HG03342 (cell line): Measurements from ENCODE around the gene ATXN1.
A peak's percentile ranks its signal among the peaks of the same experiment; 100 is the strongest.

Experiments used
- ATAC-seq: cut with Tn5 transposase; IDR thresholded peaks from one replicate; pipeline ENCODE4 v1.9.1; 2021; ENCODE audit warnings: mild to moderate bottlenecking, moderate library complexity; ENCODE audit not compliant: unreplicated experiment

ATXN1 gene

GRCh38 chr6:16591396-16592222 lies 169.7 kb downstream of the ATXN1 start:
- peak; percentile 77 for ATAC-seq

- ATAC-seq = no peak
These were observed 175.5 kb downstream of the ATXN1 start for GRCh38 chr6:16585805-16586204.

- ATAC-seq = no peak
These were observed 178.0 kb downstream of the ATXN1 start for GRCh38 chr6:16583144-16583762.

- no peak for ATAC-seq
These were observed 178.7 kb downstream of the ATXN1 start for GRCh38 chr6:16582446-16583143.

- no peak for ATAC-seq
These were observed 182.5 kb downstream of the ATXN1 start for GRCh38 chr6:16578695-16579285.

GRCh38 chr6:16576451-16577368 lies 184.6 kb downstream of the ATXN1 start:
- peak; percentile 80 for ATAC-seq

- no peak for ATAC-seq
These were observed 185.6 kb downstream of the ATXN1 start for GRCh38 chr6:16575655-16576054.

- ATAC-seq = no peak
These were observed 188.3 kb downstream of the ATXN1 start for GRCh38 chr6:16572943-16573342.

- no peak for ATAC-seq
These were observed 188.9 kb downstream of the ATXN1 start for GRCh38 chr6:16572317-16572716.

GRCh38 chr6:16570946-16571345 lies 190.3 kb downstream of the ATXN1 start:
- no peak for ATAC-seq

GRCh38 chr6:16570221-16570553 lies 191.1 kb downstream of the ATXN1 start:
- no peak for ATAC-seq

- no peak for ATAC-seq
These were observed 193.1 kb downstream of the ATXN1 start for GRCh38 chr6:16568128-16568527.

- ATAC-seq = no peak
These were observed 194.2 kb downstream of the ATXN1 start for GRCh38 chr6:16567071-16567470.

GRCh38 chr6:16564436-16564835 lies 196.8 kb downstream of the ATXN1 start:
- ATAC-seq = no peak

GRCh38 chr6:16563628-16564240 lies 197.5 kb downstream of the ATXN1 start:
- no peak for ATAC-seq

- no peak for ATAC-seq
These were observed 198.8 kb downstream of the ATXN1 start for GRCh38 chr6:16562498-16562897.

- no peak for ATAC-seq
These were observed 202.2 kb downstream of the ATXN1 start for GRCh38 chr6:16559071-16559470.

GRCh38 chr6:16555550-16555949 lies 205.7 kb downstream of the ATXN1 start:
- ATAC-seq = no peak

- ATAC-seq = no peak
These were observed 207.7 kb downstream of the ATXN1 start for GRCh38 chr6:16553531-16553930.

- no peak for ATAC-seq
These were observed 209.8 kb downstream of the ATXN1 start for GRCh38 chr6:16551466-16551865.
